DND-41 (cell line): ENCODE data around the gene FRRS1L.

Source experiments
- ATAC-seq: fragments of 200-7000 bp; cut with Tn5 transposase; 3 replicates; pipeline ENCODE4 v1.9.1; 2021; ENCODE audit warnings: low read depth; ENCODE audit not compliant: insufficient read depth
- DNase-seq: peaks from one replicate; pipeline ENCODE4 v3.0.0-alpha.2; 2020
- H2AFZ ChIP-seq: 2 replicates; pipeline ENCODE4 v1.6.0; 2012; ENCODE audit warnings: low read depth, low read length
- H3K27ac ChIP-seq: 2 replicates; pipeline ENCODE4 v1.5.1; 2012; ENCODE audit warnings: low read length, inconsistent platforms
- H3K27me3 ChIP-seq: fragments of 200-600 bp; sonication (generic); 2 replicates; pipeline ENCODE4 v1.6.0; 2012; ENCODE audit warnings: low read length, mild to moderate bottlenecking, inconsistent platforms; ENCODE audit not compliant: insufficient read depth, poor library complexity
- H3K36me3 ChIP-seq: 2 replicates; pipeline ENCODE4 v1.5.1; 2012; ENCODE audit warnings: low read length, inconsistent platforms; ENCODE audit not compliant: insufficient read depth
- H3K4me1 ChIP-seq: 2 replicates; pipeline ENCODE4 v1.5.1; 2012; ENCODE audit warnings: mild to moderate bottlenecking, low read length; ENCODE audit not compliant: insufficient read depth
- H3K4me2 ChIP-seq: 2 replicates; pipeline ENCODE4 v1.6.0; 2012; ENCODE audit warnings: mild to moderate bottlenecking, moderate library complexity, low read length, inconsistent platforms; ENCODE audit not compliant: insufficient read depth
- H3K4me3 ChIP-seq, 2 experiments: fragments of 200-600 bp in 1 of 2; shearing (Covaris generic) in 1 of 2; 2 replicates each; pipeline ENCODE4 v1.5.1; 2012 to 2016; ENCODE audit warnings: inconsistent platforms in 2 of 2, low read length in 2 of 2, mild to moderate bottlenecking in 2 of 2, low read depth in 1 of 2, moderate library complexity in 1 of 2
- H3K79me2 ChIP-seq: 2 replicates; pipeline ENCODE4 v1.6.0; 2012; ENCODE audit warnings: low read length, inconsistent platforms; ENCODE audit not compliant: insufficient read depth
- H3K9ac ChIP-seq: 2 replicates; pipeline ENCODE4 v1.6.0; 2012; ENCODE audit warnings: low read depth, mild to moderate bottlenecking, inconsistent platforms, low read length, moderate library complexity
- H3K9me3 ChIP-seq: 2 replicates; pipeline ENCODE4 v1.5.1; 2012; ENCODE audit warnings: low read length, moderate library complexity, mild to moderate bottlenecking, inconsistent platforms; ENCODE audit not compliant: insufficient read depth, severe bottlenecking
- H4K20me1 ChIP-seq: 2 replicates; pipeline ENCODE4 v1.6.0; 2012; ENCODE audit warnings: low read length; ENCODE audit not compliant: insufficient read depth
- EZH2 ChIP-seq: IDR thresholded peaks from 3 replicates; pipeline ENCODE4 v1.6.1; 2012; ENCODE audit warnings: borderline replicate concordance, low read depth, mild to moderate bottlenecking, moderate library complexity, low read length, inconsistent platforms; ENCODE audit not compliant: severe bottlenecking
- TF ChIP-seq, protein P1 (sequence below): IDR thresholded peaks from 2 replicates; pipeline ENCODE4 v1.5.1; 2012; ENCODE audit warnings: borderline replicate concordance, low read length, moderate library complexity, mild to moderate bottlenecking; ENCODE audit not compliant: poor library complexity, severe bottlenecking; ENCODE audit errors: extremely low read depth

The FRRS1L gene

DNA sequence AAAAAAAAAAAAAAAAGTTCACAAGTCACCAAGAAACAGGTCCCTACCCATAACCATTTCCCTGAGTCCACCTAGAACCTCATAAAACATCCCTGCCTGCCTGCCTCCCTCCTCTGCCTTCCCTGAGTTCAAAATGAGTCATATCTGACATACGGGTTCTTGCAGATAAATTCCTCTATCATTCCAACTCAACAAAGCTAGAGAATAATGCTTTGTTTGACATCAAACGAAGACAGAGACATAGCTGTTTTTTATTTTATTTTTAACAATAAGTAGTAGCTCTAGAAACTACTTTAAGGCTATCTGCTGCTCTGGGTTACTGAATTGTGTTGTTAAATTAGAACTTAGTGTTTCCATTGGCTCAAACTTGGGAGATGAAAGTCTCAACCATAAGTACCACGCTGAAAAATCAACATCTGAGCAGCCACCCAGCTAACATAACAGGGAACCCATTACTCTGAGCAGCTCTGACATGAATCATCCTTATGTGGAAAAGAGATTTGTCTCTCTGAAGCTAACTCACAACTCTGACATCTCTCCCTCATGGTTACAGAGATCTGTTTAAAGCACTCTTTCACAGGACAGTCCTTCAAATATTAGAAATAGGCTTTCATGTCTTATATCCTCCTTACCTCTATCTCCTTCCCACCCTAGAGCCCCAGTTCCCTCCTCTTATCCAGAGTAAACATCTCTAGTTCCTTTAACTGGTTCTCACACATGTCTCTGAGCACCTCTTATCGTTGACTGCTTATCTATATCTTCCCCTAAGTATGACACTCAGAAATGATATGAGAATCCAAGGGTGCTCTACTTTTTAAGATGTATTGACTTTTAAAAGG is 59.4 kb downstream of the FRRS1L start:
- H3K27me3 ChIP-seq = no peaks in the 10 kb centered on the region
- no peak overlapping the region for H3K4me3 ChIP-seq
- no peak for ATAC-seq
- H2AFZ ChIP-seq = no peak overlapping the region
- DNase-seq = no peak
- peak overlapping the region; percentile 52; the same call in 1 of the 2 replicates for H3K27ac ChIP-seq
- no peak for TF ChIP-seq EZH2
- TF ChIP-seq, protein P1, sequence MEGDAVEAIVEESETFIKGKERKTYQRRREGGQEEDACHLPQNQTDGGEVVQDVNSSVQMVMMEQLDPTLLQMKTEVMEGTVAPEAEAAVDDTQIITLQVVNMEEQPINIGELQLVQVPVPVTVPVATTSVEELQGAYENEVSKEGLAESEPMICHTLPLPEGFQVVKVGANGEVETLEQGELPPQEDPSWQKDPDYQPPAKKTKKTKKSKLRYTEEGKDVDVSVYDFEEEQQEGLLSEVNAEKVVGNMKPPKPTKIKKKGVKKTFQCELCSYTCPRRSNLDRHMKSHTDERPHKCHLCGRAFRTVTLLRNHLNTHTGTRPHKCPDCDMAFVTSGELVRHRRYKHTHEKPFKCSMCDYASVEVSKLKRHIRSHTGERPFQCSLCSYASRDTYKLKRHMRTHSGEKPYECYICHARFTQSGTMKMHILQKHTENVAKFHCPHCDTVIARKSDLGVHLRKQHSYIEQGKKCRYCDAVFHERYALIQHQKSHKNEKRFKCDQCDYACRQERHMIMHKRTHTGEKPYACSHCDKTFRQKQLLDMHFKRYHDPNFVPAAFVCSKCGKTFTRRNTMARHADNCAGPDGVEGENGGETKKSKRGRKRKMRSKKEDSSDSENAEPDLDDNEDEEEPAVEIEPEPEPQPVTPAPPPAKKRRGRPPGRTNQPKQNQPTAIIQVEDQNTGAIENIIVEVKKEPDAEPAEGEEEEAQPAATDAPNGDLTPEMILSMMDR = no peak
- no peak overlapping the region for H3K4me2 ChIP-seq
- H3K9ac ChIP-seq = no peak overlapping the region
- peaks cover 11% of the 10 kb centered on the region for H3K4me1 ChIP-seq
- no peaks in the 10 kb centered on the region for H3K9me3 ChIP-seq
- H3K36me3 ChIP-seq = peaks cover 41% of the 10 kb centered on the region
- H4K20me1 ChIP-seq = peaks cover 29% of the 10 kb centered on the region
- peaks cover 98% of the 10 kb centered on the region for H3K79me2 ChIP-seq

DNA sequence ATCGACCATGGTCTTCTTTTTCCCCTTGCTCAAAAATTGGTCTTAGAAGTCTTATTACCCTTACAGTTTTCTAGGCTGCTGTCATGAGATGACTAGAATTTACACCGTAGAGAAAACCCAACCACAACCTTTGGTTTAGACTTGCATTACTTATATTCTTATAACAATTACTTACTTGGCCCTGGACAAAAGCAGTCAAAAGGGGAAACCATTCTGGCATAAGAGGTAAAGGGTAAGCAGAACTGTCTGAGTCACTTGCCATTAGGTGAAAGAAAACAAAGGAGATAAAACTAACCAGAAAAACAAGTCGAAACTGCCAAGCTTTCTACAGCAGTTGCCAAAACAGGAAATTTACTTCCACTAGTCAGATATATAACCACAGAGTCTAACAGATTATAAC is 65.2 kb downstream of the FRRS1L start:
- peak overlapping the region; percentile 50 for H3K9ac ChIP-seq
- peak overlapping the region in 1 of 2 experiments; percentile 45; a peak in 2 of 4 replicates for H3K4me3 ChIP-seq
- no peak overlapping the region for H2AFZ ChIP-seq
- H3K27me3 ChIP-seq = no peaks in the 10 kb centered on the region
- H3K4me1 ChIP-seq = peaks cover 48% of the 10 kb centered on the region
- peak; percentile 86 for ATAC-seq
- peaks cover 96% of the 10 kb centered on the region for H3K79me2 ChIP-seq
- H3K9me3 ChIP-seq = no peaks in the 10 kb centered on the region
- TF ChIP-seq EZH2 = no peak
- TF ChIP-seq, protein P1 = no peak
- H3K4me2 ChIP-seq = peak overlapping the region; percentile 59
- DNase-seq = peak; percentile 23
- H4K20me1 ChIP-seq = peaks cover 19% of the 10 kb centered on the region; the same call in 1 of the 2 replicates
- peaks cover 72% of the 10 kb centered on the region for H3K36me3 ChIP-seq
- H3K27ac ChIP-seq = peak overlapping the region; percentile 89

DNA sequence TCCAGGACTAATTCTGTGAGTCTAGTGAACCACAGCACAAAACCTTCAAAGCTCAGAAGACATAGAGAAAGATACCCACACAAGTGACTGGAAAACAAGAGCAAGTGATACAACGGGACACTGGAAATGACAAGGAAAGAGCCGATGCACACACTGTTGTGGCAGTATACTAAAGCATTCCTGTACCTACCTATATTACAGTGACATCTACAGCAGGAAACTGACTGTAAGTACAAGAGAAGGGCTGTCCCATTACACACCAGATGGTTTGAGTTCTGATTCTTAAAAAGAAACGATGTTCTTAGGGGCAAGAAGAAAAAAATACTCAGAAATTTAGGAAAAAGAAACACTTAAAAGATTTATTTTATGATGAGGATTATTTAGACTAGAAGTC is 65.8 kb downstream of the FRRS1L start:
- peak overlapping the region; percentile 50 for H3K9ac ChIP-seq
- H3K4me3 ChIP-seq = peak overlapping the region in 1 of 2 experiments; percentile 39; a peak in 1 of 4 replicates
- TF ChIP-seq, protein P1 = peak; percentile 26
- no peak for TF ChIP-seq EZH2
- H3K36me3 ChIP-seq = peaks cover 68% of the 10 kb centered on the region
- H3K27me3 ChIP-seq = no peaks in the 10 kb centered on the region
- peaks cover 22% of the 10 kb centered on the region; the same call in 1 of the 2 replicates for H4K20me1 ChIP-seq
- peaks cover 48% of the 10 kb centered on the region for H3K4me1 ChIP-seq
- no peaks in the 10 kb centered on the region for H3K9me3 ChIP-seq
- H3K27ac ChIP-seq = peak overlapping the region; percentile 89
- peaks cover 96% of the 10 kb centered on the region for H3K79me2 ChIP-seq
- ATAC-seq (peak; percentile 50), DNase-seq (no peak)
- H3K4me2 ChIP-seq = peak overlapping the region; percentile 59
- no peak overlapping the region for H2AFZ ChIP-seq
